ENCODE results near the gene PCNA. TPM values are rescaled to one million over a fixed set of nuclear protein-coding genes. Genes with fewer than 3 reads are reported as not detected.

PCNA gene
- 755 and 819 TPM in 2 replicates for total RNA-seq (2014; rRNA removed; shearing (Covaris generic))

DNA sequence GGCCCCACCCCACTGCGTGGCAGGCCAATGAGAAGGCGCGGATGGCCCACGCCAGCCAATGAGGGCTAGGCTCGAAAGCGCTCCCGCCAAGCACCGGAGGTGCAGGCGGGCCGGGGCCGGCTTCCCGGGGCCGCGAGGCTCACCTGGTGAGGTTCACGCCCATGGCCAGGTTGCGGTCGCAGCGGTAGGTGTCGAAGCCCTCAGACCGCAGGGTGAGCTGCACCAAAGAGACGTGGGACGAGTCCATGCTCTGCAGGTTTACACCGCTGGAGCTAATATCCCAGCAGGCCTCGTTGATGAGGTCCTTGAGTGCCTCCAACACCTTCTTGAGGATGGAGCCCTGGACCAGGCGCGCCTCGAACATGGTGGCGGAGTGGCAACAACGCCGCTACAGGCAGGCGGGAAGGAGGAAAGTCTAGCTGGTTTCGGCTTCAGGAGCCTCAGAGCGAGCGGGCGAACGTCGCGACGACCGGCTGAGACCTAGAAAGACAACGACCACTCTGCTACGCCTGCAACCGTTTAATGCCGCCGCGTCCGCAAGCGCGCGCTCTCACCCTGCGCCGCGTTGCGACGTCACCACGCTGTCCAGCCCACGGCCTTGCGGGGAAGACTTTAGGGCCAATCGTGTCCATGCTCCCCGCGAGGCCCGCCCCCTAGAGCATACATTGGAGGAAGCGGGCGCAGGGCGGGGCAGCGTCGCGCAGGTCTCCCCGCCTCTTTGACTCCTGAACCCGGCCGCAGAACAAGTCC is at the start of gene PCNA:
TSS of gene PCNA (minus strand) at position 524 of the 750 bp plus-strand sequence. CDS start at position 364, 160 bp downstream.
- DNase-seq (ENCODE audit: low read depth) = peak; percentile 99

DNA sequence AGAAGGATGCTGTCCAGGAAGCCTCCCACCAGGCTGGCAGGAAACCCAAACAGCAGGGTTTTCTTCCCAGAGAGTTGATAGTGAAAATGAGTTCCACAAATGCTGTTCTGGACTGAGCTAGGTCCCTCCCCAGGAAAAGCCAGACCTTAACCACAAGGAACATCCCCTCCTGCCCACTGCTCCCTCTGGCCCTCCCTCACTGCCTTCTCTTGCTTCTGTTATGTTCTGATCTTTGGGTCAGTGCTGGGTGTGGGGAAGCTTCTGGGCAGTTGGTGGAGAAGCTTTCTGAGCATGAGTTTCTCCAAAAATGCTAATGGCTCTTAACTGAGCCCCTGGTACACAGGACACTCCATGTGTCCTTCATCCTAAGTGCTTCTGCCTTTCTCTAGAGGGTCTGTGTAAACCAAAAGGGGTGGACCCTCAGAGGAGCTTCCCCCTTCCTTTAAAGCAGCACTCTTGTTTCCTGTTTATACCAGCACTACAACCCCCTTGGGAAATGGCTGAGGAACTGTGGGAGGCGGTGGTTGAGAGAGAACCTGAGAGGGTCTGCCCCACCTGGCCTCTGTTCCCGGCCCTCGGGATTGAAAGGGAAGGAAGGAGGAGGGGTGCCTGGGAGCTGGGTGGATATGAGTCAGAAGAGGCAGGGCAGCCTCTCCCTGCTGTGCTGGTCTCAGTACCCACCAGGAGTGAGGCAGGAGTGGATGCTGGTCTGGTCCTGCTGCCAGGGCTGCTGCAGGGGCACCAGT is 49.1 kb upstream of the PCNA start:
- peak; percentile 41 for DNase-seq (ENCODE audit: low read depth)

DNA sequence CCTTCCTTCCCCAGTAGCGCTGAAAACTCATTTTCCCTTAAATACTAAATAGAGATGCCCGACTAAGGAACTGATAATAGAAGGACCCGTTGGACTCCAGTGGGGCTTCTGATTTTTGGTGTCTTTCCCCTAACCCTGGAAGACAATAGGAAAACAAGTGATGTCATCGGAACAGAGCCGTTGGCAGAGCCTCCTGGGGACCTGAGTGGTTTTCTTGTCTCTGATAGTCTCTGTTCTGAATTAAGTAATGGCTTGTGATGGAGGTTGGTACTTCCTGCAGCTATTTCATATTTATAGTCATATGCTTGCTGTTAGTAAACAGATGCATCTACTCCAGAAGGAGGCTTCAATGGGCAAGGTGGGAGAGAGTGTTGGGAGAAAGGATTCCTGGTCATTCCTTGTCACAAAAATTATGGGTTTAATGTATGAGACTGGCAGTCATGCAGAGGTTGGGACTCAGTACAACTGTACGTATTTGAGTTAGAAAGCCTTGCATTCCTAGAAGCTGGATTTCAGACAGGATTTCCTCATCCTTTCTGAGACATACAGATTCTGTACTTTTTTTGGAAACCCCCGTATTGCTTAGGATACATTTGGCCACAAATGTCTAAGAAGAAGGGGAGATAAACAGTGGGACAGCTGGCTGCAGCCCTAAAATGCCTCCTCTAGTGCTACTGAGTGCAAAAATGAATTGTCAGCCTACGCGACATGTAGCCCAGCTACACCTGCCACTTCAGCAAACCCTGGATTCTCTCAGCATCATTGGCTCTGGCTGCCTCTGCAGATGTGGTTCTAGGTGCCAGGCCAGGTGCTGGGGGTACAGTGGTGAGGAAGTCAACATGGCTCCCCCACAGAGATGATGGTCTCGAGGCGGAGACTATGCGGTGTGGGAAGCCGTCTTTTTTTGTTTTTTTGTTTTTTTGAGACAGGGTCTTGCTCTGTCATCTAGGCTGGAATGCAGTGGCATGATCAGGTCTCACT is 45.2 kb upstream of the PCNA start:
- no peak for DNase-seq (ENCODE audit: low read depth)

DNA sequence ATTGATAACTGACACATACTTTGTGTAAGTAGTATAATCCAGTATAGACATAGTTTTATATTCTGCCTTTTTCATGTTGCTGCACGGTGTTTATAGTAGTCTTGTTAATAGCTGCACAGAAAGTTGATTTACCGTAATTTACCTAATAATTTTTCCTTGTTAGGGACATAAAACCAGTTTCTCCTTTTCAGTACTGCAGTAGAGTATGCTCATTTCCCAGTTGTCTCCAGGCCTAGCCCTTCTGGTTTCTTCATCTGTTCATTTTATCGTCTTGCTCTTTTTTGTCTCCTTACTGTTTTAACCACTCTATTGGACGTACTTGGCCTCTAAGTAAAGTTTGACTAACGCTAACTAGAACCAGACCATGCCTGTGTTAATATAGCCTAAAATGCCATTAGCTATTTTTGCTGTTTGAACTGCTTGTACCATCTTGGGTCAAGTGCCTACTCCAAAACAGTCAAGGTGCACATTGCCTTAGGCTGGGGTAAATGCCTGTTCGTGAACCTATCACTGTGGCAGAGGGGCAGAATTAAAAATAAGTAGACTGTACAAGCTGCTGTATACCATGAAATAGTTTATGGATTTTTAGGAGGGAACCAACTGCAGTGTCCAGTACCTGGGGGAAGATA is 41.9 kb upstream of the PCNA start:
- DNase-seq (ENCODE audit: low read depth) = no peak

DNA sequence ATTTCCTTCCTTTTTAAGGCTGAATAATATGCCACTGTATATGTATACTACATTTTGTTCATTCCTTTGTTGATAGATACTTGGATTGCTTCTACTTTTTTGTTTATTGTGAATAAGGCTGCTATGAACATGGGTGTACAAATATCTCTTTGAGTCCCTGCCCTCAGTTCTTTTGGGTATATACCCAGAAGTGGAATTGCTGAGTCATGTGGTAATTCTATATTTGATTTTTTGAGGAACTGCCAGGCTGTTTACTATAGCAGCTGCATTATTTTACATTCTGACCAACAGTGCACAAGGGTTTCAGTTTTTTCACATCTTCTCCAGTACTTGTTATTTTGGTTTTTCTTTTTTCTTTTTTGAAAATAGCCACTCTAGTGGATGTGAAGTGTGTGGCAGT is 41.1 kb upstream of the PCNA start:
- peak; percentile 17 for DNase-seq (ENCODE audit: low read depth)

DNA sequence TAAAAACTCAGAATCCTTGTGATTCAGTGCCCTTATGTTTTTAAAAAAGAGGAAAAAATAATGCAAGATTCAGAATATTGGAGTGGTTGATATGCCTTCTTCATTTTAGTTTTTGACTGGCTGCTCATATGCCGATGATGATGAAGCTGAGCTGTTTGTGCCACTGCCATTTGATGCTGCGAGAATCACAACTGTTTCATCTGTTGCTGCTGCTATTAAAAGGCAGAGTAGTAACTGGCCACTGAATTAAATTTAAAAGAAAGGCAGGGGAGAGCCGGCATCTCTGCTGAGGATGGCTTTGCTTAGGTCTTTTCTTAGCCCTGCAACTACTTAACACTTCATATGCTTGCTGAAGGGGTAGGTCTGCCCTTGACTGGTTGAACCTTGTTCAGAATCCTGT is 40.2 kb upstream of the PCNA start:
- DNase-seq (ENCODE audit: low read depth) = no peak

DNA sequence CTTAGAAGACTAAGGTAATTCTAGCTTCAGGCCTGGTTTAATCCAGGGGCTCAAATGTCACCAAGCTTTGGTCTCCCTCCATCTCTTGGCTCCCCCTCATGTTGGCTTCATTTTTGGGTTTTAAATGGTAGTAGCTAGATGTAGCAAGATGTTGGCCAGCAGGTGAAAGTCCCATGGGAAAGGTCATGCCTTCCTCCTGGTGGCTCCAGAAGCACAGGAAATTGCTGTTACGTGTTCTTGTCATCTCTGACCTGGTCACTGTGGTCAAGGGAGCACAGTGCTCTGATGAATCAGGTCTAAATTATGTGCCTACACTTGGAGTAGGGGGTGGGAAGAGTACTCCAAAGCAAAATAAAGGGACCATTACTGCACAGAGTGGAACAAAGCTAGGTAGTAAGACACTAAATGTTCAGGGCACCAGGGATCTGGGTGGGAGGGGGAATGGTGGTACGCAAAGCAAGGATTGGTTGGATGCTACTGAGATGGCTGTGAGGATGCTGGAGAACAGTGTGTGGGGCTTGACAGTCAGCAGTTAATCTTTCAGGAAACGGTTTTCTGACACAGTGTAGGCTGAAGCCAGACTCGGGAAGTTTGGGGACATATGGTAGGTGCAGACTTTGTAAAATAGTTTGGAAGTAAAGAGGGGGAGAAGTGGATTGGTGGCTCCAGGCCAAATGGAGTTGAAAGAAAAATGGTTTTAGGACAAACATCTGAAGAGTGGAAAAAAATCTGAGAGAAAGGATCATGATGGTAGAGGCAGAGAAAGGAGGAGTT is 37.1 kb upstream of the PCNA start:
- peak; percentile 87 for DNase-seq (ENCODE audit: low read depth)

DNA sequence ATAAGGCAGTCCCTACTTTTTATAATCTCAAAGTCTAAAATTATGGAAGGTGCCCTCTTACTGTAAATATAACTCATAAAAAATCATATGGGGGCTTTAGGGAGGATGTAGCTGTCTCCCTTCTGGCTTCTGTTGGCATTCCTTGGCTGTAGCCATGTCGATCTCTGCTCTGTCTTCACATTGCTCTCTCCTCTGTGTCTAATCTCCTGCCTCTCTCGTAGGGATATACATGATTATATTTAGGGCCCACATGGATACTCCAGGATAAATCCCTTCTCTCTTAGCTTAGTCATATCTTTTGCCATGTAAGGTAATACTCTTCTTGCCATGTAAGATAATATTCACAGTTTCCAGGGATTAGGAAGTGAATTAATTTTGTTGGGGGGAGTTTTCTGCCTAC is 35.6 kb upstream of the PCNA start:
- DNase-seq (ENCODE audit: low read depth) = no peak

DNA sequence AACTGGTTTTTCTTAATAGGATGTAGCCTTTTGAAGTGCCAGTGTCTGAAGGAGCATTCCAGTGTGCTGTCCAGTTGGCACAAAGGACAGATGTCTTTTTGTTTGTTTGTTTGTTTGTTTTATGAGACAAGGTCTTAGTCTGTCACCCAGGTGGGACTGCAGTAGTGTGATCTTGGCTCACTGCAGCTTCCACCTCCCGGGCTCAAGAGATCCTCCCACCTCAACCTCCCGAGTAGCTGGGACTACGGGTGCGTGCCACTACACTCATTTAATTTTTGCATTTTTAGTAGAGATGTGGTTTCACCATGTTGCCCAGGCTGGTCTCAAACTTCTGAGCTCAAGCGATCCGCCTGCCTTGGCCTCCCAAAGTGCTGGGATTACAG is 34.8 kb upstream of the PCNA start:
- no peak for DNase-seq (ENCODE audit: low read depth)

DNA sequence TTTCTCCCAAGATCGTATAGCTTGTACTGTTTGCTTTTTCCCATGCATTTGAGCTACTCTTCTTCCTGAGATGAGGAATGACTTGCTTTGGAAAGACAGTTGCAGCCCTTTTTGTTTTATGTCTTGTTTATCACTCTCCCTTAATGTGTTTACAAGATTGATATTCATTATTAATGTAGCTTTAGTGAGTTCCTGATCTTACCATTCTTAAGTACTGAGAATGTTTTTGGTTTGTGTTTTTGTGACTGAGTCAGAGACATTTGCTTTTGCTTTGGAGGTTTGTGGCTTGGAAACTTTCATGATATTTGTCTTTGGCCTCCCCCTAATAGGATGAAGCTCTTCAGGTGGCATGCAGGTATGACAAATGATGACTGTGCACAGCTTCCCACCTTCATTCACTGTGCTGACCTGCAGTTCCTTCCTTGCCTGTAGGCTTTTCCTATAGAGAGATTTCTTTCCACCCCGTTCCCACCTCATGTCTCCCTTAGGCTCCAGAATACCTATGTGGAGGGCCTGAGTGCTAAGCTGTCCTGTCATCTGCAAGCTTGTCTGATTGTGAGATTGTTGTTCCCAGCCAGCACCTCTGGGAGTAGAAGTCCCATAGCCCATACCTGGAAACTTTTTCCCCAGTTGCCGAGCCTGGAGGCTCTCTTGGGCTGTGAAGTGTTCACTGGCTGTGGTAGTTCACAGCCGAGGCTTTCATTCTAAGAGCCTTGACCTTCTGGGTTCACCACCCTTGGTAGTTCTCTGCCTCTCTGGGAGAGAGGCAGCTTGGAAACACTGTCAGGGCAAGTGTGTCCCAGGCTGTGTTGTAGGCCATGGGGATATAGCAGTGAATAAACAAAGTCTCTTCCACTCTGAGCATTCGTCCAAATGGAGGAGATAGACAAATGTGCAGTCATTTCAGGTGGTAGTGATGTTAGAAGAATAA is 34.1 kb upstream of the PCNA start:
- no peak for DNase-seq (ENCODE audit: low read depth)

DNA sequence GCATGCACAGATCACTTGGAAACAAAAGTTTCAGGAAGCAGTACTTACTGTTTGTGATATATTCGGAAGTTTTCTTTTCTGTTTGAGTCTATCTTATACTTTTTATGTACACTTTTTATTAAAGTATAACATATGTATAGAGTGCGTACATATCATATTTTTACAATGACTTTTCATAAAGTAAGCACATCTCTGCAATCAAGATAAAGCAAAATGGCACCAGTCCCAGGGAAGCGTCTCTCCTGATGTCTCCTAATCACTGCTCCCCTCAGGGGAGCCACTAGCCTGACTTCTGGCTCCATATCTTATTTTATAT is 33.4 kb upstream of the PCNA start:
- no peak for DNase-seq (ENCODE audit: low read depth)

DNA sequence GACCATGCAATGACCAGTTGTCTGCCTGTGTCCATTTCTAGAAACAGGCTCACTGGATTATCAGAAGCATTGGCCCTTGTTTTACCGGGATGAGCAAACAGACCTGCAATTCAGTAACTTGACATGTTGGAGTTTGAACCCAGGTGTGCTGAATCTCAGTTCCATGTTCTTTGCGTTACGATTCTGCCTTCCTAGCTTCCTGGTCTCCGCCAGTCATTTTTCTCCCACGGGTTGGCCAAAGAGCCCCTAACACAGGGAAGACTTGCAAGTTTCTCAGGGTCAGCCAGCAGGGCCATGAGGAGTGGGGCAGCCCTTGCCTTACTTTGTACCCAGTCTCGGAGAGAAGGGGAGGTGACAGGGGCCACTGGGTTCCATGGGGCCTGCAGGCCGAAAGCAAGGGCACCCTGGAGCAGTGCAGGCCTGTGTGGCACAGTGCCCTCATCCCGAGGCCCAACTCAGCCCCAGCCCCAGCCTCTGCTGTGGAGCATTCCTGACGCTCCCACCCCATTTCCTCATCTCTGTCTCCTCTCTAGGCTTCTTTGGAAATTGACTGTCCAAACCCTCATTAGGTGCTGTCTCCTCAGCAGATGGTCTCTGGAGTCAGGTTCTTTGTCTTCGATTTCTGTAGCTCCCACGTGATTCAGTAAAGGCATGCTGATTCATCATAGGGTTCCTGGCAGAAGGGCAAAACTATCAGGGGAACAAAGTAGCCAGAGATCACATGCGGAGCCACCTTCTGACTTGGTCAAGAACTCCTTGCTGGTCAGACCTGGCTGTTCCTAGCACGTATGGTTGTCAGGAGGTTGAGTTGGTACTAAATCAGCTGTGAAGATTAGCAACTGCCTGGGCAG is 30.7 kb upstream of the PCNA start:
- DNase-seq (ENCODE audit: low read depth) = peak; percentile 70

DNA sequence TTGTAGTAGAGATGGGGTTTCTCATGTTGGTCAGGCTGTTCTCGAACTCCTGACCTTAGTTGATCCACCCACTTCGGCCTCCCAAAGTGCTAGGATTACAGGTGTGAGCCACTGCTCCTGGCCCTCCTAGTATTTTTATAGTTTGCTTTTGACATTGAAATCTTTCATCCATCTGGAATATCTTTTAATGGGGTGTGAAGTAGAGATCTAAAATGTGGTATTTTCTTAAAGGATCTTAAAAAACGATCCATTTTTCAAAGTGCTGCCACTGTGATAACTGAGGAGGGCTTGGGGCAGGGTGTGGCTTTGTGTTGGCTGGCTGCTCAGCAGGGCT is 30.1 kb upstream of the PCNA start:
- no peak for DNase-seq (ENCODE audit: low read depth)

DNA sequence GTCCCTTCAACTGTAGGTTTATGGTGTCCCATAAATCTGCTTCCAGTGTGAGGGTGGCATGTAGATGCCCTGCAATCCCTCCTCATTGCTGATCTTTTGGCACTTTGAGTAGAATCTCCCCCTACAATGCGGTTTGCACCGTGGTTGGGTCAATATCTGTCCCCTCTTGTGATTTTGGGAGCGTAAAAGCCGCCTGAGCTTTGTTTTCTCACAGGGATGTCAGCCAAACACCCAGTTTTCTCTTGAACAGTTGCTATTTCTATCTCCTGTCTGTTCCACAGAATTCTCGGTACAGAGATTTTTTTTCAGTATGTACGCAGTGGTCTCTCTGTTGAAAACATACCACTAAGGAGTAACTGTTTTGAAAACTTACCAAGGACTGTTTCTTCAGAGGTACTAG is 28.8 kb upstream of the PCNA start:
- no peak for DNase-seq (ENCODE audit: low read depth)

DNA sequence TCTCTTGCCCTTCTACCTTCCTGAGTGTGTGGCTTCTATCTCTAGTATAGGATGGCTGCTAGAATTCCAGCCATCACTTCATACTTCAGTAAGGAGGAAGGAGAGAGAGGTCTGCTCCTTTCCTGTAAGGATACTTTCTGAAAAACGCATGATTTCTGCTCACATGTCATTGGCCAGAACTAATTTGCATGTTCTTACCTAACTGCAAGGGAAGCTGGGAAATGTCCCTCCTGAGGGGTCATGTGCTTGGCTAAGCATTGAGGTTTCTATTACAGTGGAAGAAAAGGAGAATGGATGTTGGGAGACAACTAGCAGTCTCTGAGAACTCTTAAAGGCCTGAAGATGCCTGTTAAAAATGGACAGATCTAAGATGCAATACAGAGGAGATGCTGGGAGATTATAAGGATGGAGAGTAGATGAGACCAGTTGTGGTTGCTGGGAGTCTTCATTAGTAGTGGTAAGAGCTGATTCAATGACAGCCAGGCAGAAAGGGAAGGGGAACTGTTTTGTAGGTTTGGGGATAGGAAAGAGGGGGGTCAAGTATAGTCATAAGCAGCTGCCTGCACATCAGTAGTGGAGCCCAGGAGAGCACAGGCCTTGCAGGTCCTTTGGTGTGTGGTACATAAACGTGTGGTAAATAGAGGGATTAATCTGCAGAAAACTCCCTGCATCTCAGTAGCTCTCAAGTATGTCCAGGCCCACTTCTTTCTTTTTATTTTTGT is 27.3 kb upstream of the PCNA start:
- DNase-seq (ENCODE audit: low read depth) = no peak

DNA sequence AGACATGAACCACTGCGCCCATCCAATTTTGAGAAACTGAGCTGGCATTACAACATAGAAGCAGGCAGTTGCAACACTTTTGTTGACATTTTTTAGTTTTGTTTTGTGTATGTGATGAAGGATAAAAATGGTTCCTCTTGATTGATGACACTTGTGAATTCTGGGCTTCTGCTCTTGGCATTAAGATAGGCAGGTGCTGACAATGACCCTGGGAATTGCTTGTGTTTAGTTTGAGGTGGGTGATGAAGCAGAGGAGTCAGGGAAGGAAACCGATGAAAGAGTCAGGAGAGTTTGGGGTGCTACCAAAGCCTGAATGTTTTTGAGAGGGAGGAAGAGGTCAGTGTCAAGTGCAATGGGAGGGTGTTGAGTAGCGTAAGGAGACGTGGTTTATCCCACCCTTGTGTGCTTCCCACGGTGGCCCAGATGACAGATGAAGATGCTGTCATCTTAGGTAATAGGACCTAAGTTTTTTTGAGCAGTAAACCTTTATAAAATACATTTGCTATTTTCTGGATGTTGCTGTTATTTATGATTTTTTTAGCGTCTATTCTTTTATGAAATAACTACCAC is 26.4 kb upstream of the PCNA start:
- no peak for DNase-seq (ENCODE audit: low read depth)

DNA sequence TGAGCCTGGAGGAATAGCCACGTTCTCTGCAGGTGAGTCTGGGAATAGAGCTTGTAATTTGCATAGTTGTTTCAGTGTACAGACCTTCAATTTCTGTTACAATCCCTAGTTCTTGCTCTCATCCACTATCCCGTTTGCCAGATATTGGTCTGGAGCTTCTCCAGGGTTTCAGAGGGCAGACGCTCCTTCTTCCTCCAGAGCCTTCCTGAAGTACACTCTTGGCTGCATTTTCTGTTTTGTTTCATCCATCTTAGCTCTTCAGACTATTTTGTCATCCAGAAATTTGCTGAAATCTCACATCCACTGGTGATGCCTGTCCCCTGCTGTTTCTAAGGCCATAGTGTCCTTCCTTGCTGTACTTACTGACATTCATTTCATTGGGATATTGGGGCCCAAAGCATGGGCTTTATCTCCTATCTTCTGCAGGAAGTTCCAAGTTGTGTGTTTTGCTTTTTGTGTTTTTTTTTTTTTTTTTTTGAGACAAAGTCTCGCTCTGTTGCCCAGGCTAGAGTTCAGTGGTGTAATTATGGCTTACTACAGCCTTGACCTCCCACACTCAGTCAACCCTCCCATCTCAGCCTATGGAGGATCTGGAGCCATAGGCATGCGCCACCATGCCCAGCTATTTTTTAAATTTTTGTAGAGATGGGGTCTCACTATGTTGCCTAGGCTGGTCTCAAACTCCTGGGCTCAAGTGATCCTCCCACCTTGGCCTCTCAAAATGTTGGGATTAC is 25.8 kb upstream of the PCNA start:
- no peak for DNase-seq (ENCODE audit: low read depth)
